Lower lobe of right lung (tissue), 2 donors: ENCODE results near the gene RASSF5. TPM values are rescaled to one million over a fixed set of nuclear protein-coding genes. Genes with fewer than 3 reads are reported as not detected.

ENCODE experiments used
- ATAC-seq, 2 donors: fragments of 200-7000 bp; cut with Tn5 transposase; one replicate each; pipeline ENCODE4 v1.9.1; 2020 to 2022; ENCODE audit warnings: mild to moderate bottlenecking in 2 of 2, moderate library complexity in 2 of 2
- DNase-seq: peaks from one replicate; pipeline ENCODE4 v3.0.0-alpha.2; 2020
- H3K27ac ChIP-seq: fragments of 200-600 bp; one replicate; pipeline ENCODE4 v1.8.0; 2022
- H3K27me3 ChIP-seq: fragments of 200-600 bp; one replicate; pipeline ENCODE4 v1.8.0; 2022; ENCODE audit warnings: low read depth
- H3K36me3 ChIP-seq: fragments of 200-600 bp; one replicate; pipeline ENCODE4 v1.8.0; 2022; ENCODE audit warnings: mild to moderate bottlenecking
- H3K4me1 ChIP-seq: fragments of 200-600 bp; one replicate; pipeline ENCODE4 v1.8.0; 2022
- H3K4me3 ChIP-seq: fragments of 200-600 bp; one replicate; pipeline ENCODE4 v1.8.0; 2022; ENCODE audit warnings: mild to moderate bottlenecking
- H3K9me3 ChIP-seq: fragments of 200-600 bp; one replicate; pipeline ENCODE4 v1.8.0; 2022
- CTCF ChIP-seq: fragments of 200-600 bp; IDR thresholded peaks from one replicate; pipeline ENCODE4 v1.8.0; 2022; ENCODE audit warnings: antibody characterized with exemption, mild to moderate bottlenecking
- intact Hi-C: fragments of 100-400 bp; cut with DNase I; formaldehyde crosslinking; loops from one replicate; pipeline ENCODE4 v1.11.0; 2022
- total RNA-seq: library from RNA; stranded (reverse); fragmentation: NEBNext Ultra II Directional; extraction: Animal tissue kit (Norgen Biotek cat#: 25700); gene quantifications from one replicate; pipeline ENCODE4 v1.2.1, GENCODE V29; 2021
- donor health status: DM: no; HTN: yes; CAD: no; lungs with severe emphysema.

RASSF5 gene
- total RNA-seq, 1 donor from 2014 or later = 48.2 TPM

DNA sequence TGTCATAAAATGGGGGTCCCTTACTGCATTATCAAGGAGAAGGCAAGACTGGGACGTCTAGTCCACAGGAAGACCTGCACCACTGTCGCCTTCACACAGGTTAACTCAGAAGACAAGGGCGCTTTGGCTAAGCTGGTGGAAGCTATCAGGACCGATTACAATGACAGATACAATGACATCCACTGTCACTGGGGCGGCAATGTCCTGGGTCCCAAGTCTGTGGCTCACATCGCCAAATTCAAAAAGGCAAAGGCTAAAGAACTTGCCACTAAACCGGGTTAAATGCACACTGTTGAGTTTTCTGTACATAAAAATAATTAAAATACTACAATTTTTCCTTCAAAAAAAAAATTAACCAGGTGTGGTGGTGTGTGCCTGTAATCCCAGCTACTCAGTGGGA lies 22.1 kb downstream of the RASSF5 start:
- intact Hi-C loops = no loop called here
- no peaks in the 10 kb centered on the region for H3K27me3 ChIP-seq
- H3K4me1 ChIP-seq = no peaks in the 10 kb centered on the region
- DNase-seq = no peak
- H3K36me3 ChIP-seq = no peaks in the 10 kb centered on the region
- H3K27ac ChIP-seq = no peak overlapping the region
- TF ChIP-seq CTCF = no peak
- no peak for ATAC-seq
- H3K9me3 ChIP-seq = no peaks in the 10 kb centered on the region
- no peak overlapping the region for H3K4me3 ChIP-seq

DNA sequence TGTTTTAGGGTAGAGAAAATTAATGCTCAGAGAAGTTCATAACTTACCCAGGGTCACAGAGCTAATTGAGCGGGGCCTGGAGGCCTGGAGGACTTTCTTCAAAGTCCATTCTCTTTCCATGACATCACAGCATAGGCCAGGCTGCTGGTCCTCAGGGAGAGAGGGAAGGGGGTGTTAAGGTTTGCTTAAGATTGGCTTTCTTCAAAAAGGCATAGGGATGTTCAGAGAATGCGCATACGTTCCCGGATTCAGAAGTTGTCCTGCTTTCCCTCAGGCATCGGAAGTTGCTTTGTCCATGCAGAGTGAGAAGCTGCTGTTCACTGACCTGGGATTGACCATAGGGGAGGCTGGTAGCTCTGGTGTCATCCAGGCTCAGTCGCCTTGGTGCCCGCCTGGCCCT lies 25.0 kb downstream of the RASSF5 start:
- Histone ChIP-seq H3K27me3 (no peaks in the 10 kb centered on the region), H3K4me1 (no peaks in the 10 kb centered on the region), H3K4me3 (no peak overlapping the region), H3K9me3 (no peaks in the 10 kb centered on the region), H3K27ac (no peak overlapping the region), H3K36me3 (no peaks in the 10 kb centered on the region)
- DNase-seq (no peak), ATAC-seq (no peak)
- no peak for TF ChIP-seq CTCF
- intact Hi-C loops = no loop called here

GRCh38 chr1:206534552-206534951 lies 27.2 kb downstream of the RASSF5 start:
- Histone ChIP-seq H3K27me3 (no peaks in the 10 kb centered on the region), H3K36me3 (no peaks in the 10 kb centered on the region), H3K4me3 (no peak overlapping the region), H3K9me3 (no peaks in the 10 kb centered on the region), H3K27ac (no peak overlapping the region), H3K4me1 (peaks cover 4% of the 10 kb centered on the region)
- no peak for TF ChIP-seq CTCF
- intact Hi-C loops = no loop called here
- DNase-seq (no peak), ATAC-seq (no peak)

DNA sequence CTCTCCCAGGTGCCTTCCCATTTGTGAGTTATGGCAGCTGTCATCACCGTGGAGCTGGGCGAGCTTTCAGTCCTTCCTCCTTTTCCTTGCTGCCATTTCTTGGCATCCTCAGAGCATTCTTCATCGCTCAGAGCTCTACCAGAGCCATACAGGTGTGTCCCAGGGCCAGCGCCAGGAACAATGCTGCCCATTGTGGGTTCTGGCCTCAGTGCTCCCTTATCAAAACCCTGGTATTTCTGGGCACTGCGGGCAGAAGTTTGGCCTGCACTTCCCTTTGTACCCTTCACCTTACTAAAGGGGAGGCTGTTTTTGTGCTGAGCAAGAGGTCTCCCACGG lies 28.5 kb downstream of the RASSF5 start:
- Histone ChIP-seq H3K36me3 (no peaks in the 10 kb centered on the region), H3K4me3 (no peak overlapping the region), H3K27ac (no peak overlapping the region), H3K9me3 (no peaks in the 10 kb centered on the region), H3K27me3 (no peaks in the 10 kb centered on the region), H3K4me1 (peaks cover 15% of the 10 kb centered on the region)
- DNase-seq (no peak), ATAC-seq (no peak)
- intact Hi-C loops = no loop called here
- TF ChIP-seq CTCF = no peak

GRCh38 chr1:206537141-206537540 lies 29.8 kb downstream of the RASSF5 start:
- intact Hi-C loops = no loop called here
- no peaks in the 10 kb centered on the region for H3K9me3 ChIP-seq
- no peak overlapping the region for H3K27ac ChIP-seq
- H3K36me3 ChIP-seq = no peaks in the 10 kb centered on the region
- no peaks in the 10 kb centered on the region for H3K27me3 ChIP-seq
- no peak for DNase-seq
- no peak overlapping the region for H3K4me3 ChIP-seq
- TF ChIP-seq CTCF = no peak
- no peak for ATAC-seq
- peaks cover 19% of the 10 kb centered on the region for H3K4me1 ChIP-seq

DNA sequence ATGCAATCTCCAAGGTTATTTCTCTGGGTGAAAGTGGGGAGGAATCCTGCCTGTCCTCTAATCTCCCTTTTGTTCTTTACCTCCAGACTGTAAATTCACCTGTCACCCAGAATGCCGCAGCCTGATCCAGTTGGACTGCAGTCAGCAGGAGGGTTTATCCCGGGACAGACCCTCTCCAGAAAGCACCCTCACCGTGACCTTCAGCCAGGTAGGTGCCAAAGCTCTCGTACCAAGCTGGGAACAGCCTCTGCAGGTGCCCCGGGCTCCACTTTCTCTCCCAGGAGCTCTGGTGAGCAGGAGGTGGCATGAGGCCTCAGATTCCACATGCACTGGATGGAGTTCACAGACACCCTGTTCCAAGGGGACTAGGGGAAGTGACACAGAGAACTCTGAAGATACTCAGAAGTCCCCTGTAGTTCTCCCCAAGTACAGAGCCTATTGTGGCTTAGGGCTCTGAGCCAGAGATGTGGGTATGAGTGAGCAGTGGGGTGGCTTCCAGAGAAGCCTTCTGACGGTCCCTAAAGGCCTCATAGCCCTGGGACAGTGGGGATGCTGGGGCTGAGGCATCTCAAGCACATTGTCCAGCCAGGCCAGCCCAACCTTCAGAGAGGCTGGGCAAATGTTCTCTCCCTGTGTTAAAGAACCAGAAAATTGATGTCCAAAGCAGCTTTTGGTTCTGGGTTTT lies 30.9 kb downstream of the RASSF5 start:
- H3K4me1 ChIP-seq = peaks cover 19% of the 10 kb centered on the region
- no peak for ATAC-seq

More for the DNA sequence above, 30.9 kb downstream of the RASSF5 start:
- Histone ChIP-seq H3K9me3 (no peaks in the 10 kb centered on the region), H3K4me3 (no peak overlapping the region), H3K27me3 (no peaks in the 10 kb centered on the region), H3K36me3 (no peaks in the 10 kb centered on the region), H3K27ac (no peak overlapping the region)
- no peak for DNase-seq
- intact Hi-C loops = no loop called here
- TF ChIP-seq CTCF = no peak
